CD4-positive, alpha-beta T cell (primary cell): ENCODE measurements around the gene GRIK1. TPM values are rescaled to one million over a fixed set of nuclear protein-coding genes. Genes with fewer than 3 reads are reported as not detected.

Experiments used
- ATAC-seq: fragments of 200-7000 bp; cut with Tn5 transposase; one replicate; pipeline ENCODE4 v1.10.0; 2022; ENCODE audit warnings: mild to moderate bottlenecking; ENCODE audit not compliant: poor library complexity
- CTCF ChIA-PET: fragments of 350-600 bp; sonication (Branson Sonifier 250); formaldehyde crosslinking; loops from one replicate; lab custom pipeline; 2021; ENCODE audit warnings: antibody characterized with exemption, inconsistent platforms; lab: Charles Lee
- POLR2A ChIA-PET: fragments of 350-600 bp; sonication (Branson Sonifier 250); formaldehyde crosslinking; loops from one replicate; lab custom pipeline; 2021; ENCODE audit warnings: antibody characterized with exemption, inconsistent platforms; lab: Charles Lee
- DNase-seq, 14 experiments: peaks; one replicate each; pipeline ENCODE4 v3.0.0-alpha.2; 2013 to 2020; ENCODE audit warnings: mixed read lengths in 2 of 14
- H3K27ac ChIP-seq, 2 donors: one replicate each; pipeline versions ENCODE4 v1.5.1 to v1.7.0; 2013; ENCODE audit warnings: low read length in 2 of 2, low read depth in 1 of 2, mild to moderate bottlenecking in 1 of 2
- H3K27me3 ChIP-seq, 2 experiments: 1 replicate in 1 of 2; 2 replicates in 1 of 2; pipeline versions ENCODE4 v1.6.1 to v1.7.0; 2013; ENCODE audit warnings: low read length in 2 of 2, control low read depth in 1 of 2, mild to moderate bottlenecking in 1 of 2, moderate library complexity in 1 of 2; ENCODE audit not compliant: insufficient read depth in 2 of 2, control insufficient read depth in 1 of 2
- H3K36me3 ChIP-seq: one replicate; pipeline ENCODE4 v1.6.1; 2013; ENCODE audit warnings: low read length, control low read depth; ENCODE audit not compliant: insufficient read depth
- H3K4me1 ChIP-seq: one replicate; pipeline ENCODE4 v1.6.1; 2013; ENCODE audit warnings: low read length, control low read depth; ENCODE audit not compliant: insufficient read depth
- H3K4me3 ChIP-seq: one replicate; pipeline ENCODE4 v1.5.1; 2013; ENCODE audit warnings: mild to moderate bottlenecking, low read length, moderate library complexity
- H3K9me3 ChIP-seq, 2 experiments: 1 replicate in 1 of 2; 2 replicates in 1 of 2; pipeline versions ENCODE4 v1.6.1 to v1.7.0; 2013; ENCODE audit warnings: low read length in 2 of 2, mild to moderate bottlenecking in 2 of 2, control low read depth in 1 of 2, moderate library complexity in 1 of 2; ENCODE audit not compliant: control insufficient read depth in 1 of 2, insufficient read depth in 1 of 2
- H3K27ac Mint-ChIP-seq: one replicate; pipeline ENCODE4 v1.8.0; 2020; ENCODE audit warnings: mixed read lengths
- H3K27me3 Mint-ChIP-seq: one replicate; pipeline ENCODE4 v1.8.0; 2021; ENCODE audit warnings: mixed read lengths
- H3K36me3 Mint-ChIP-seq: one replicate; pipeline ENCODE4 v1.8.0; 2021; ENCODE audit warnings: low read depth, mixed read lengths
- H3K4me1 Mint-ChIP-seq: one replicate; pipeline ENCODE4 v1.8.0; 2021; ENCODE audit warnings: low read depth, mixed read lengths
- H3K4me3 Mint-ChIP-seq: one replicate; pipeline ENCODE4 v1.8.0; 2020; ENCODE audit warnings: mild to moderate bottlenecking, mixed read lengths
- H3K9me3 Mint-ChIP-seq: one replicate; pipeline ENCODE4 v1.8.0; 2020; ENCODE audit warnings: mixed read lengths
- intact Hi-C, 2 experiments: fragments of 100-400 bp; cut with DNase I in 1 of 2; cut with micrococcal nuclease in 1 of 2; formaldehyde crosslinking; loops; one replicate each; pipeline versions ENCODE4 v1.15.1 to v1.9.0; 2023 to 2025; cut with DNase I, micrococcal nuclease
- total RNA-seq, 174 experiments: library from RNA in 2 of 174; stranded (reverse) in 2 of 174; gene quantifications; one replicate each; pipeline ENCODE4 v1.2.3 and lab custom pipeline; 2021 to 2026
- TF ChIP-seq, protein P1 (sequence below): fragments of 200-600 bp; IDR thresholded peaks from one replicate; pipeline ENCODE4 v1.8.0; 2022; ENCODE audit warnings: antibody characterized with exemption, mild to moderate bottlenecking

The GRIK1 gene
- total RNA-seq, 2 experiments from 2014 or later, result not detected

DNA sequence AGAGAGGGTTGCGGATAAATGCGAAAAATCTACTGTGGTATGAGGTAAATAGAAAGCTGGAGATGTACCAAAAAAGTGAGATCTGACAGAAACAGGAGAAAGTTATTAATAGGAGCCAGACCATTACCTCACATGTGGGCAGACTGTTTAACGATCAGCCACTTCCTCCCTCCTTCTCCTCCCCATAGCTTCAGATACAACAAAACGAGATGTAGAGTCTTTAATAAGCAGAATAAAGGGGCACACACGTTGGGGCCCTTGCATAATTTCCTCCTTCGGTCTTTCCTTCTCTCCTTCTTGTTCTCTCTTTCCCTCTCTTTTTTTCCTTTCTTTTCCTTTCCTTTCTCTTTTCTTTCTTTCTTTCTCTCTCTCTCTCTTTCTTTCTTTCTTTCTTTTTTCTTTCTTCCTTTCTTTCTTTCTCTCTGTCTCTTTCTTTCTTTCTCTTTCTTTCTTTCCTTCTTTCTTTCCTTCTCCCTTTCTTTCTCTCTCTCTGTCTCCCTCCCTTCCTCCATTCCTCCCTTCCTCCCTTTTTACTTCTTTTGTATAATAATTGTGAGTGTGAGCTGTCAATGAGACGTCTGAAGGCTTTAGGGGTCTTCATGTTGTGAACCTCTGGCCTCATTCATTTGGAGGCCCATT lies 242.1 kb downstream of the GRIK1 start:
- Mint-ChIP-seq H3K4me3 (no peak overlapping the region), H3K36me3 (no peaks in the 10 kb centered on the region), H3K9me3 (peaks cover 2% of the 10 kb centered on the region), H3K4me1 (no peaks in the 10 kb centered on the region), H3K27me3 (no peaks in the 10 kb centered on the region), H3K27ac (no peak overlapping the region)
- H3K27ac ChIP-seq, result no peak overlapping the region
- intact Hi-C loops, result no loop called here
- ChIA-PET POLR2A (no interaction called here), CTCF (no interaction called here)
- DNase-seq, result no peak
- peaks cover 0 to 7% of the 10 kb centered on the region in 2 experiments for H3K9me3 ChIP-seq
- no peak overlapping the region for H3K4me3 ChIP-seq
- no peaks in the 10 kb centered on the region for H3K27me3 ChIP-seq
- no peaks in the 10 kb centered on the region for H3K36me3 ChIP-seq
- H3K4me1 ChIP-seq, result no peaks in the 10 kb centered on the region
- ATAC-seq, result no peak
- TF ChIP-seq, protein P1, sequence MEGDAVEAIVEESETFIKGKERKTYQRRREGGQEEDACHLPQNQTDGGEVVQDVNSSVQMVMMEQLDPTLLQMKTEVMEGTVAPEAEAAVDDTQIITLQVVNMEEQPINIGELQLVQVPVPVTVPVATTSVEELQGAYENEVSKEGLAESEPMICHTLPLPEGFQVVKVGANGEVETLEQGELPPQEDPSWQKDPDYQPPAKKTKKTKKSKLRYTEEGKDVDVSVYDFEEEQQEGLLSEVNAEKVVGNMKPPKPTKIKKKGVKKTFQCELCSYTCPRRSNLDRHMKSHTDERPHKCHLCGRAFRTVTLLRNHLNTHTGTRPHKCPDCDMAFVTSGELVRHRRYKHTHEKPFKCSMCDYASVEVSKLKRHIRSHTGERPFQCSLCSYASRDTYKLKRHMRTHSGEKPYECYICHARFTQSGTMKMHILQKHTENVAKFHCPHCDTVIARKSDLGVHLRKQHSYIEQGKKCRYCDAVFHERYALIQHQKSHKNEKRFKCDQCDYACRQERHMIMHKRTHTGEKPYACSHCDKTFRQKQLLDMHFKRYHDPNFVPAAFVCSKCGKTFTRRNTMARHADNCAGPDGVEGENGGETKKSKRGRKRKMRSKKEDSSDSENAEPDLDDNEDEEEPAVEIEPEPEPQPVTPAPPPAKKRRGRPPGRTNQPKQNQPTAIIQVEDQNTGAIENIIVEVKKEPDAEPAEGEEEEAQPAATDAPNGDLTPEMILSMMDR, result no peak

DNA sequence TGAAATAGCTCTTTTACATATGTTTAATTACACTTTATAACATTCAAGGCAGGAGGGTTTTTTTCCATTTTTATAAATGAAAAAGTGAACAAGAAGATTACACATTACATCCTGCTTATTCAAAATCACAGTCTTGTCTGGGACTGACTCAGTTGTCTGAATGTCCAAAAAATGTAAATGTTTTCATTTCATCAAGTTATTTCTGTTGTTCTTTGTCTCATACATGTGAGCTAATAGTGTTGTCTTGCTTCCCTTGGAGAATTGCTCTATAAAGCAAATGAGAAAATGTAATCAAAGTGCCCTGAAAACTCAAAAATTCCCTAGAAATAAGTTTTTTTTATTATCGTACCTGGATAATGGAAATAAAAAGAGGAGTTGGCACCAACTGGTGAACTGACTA lies 242.9 kb downstream of the GRIK1 start:
- Histone ChIP-seq H3K27ac (no peak overlapping the region), H3K4me3 (no peak overlapping the region), H3K9me3 (peaks cover 0 to 7% of the 10 kb centered on the region in 2 experiments), H3K36me3 (no peaks in the 10 kb centered on the region), H3K27me3 (no peaks in the 10 kb centered on the region), H3K4me1 (no peaks in the 10 kb centered on the region)
- TF ChIP-seq, protein P1, result no peak
- Mint-ChIP-seq H3K4me1 (no peaks in the 10 kb centered on the region), H3K27ac (no peak overlapping the region), H3K9me3 (peaks cover 2% of the 10 kb centered on the region), H3K27me3 (no peaks in the 10 kb centered on the region), H3K4me3 (no peak overlapping the region), H3K36me3 (no peaks in the 10 kb centered on the region)
- ATAC-seq (no peak), DNase-seq (no peak)
- ChIA-PET POLR2A (no interaction called here), CTCF (no interaction called here)
- intact Hi-C loops, result no loop called here

DNA sequence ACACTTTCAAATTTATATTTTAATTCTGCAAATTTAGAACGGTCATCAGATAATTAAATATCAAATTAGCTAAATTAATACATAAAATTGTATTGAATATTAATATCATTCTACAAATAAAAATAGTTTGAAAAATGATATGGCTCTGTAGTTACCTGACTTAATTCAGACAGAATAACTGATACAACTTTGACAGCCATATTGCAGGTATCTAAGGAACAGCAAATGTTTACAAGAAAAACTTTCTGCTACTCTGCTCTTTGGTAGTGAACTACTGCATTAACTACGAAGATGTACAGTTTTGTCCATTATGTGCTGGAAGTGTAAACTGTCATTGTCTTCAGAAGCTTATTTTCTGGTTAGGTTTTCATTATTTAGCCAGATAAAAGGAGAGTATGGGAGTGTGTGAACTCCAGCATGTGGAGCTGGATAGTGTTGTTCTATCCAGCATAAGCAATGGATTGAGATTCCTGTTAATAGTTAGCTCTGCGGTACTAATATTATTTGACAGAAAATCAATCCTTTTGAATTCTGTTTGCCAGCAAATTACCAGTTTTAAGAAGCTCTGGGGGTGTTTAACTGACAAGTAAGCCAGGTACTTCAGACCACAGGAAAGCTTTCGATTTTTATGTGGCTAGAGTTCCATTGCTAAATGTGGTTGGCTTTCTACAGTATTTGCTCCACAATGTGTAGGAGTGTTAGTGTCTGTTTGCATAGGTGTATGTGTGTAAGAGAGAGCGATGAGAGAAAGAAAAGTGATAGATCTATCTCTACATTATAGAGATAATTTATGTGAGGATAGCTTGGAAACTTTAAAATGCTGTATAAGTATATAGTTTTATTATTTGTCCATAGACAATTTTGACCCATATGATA lies 247.9 kb downstream of the GRIK1 start:
- ATAC-seq, result no peak
- Histone ChIP-seq H3K27me3 (no peaks in the 10 kb centered on the region), H3K27ac (no peak overlapping the region), H3K36me3 (no peaks in the 10 kb centered on the region), H3K4me1 (no peaks in the 10 kb centered on the region), H3K4me3 (no peak overlapping the region), H3K9me3 (no peaks in the 10 kb centered on the region)
- H3K36me3 Mint-ChIP-seq, result no peaks in the 10 kb centered on the region
- no peak overlapping the region for H3K4me3 Mint-ChIP-seq
- H3K27me3 Mint-ChIP-seq, result no peaks in the 10 kb centered on the region
- intact Hi-C loops, result no loop called here
- no peak for DNase-seq
- TF ChIP-seq, protein P1, result no peak
- no peaks in the 10 kb centered on the region for H3K4me1 Mint-ChIP-seq
- CTCF ChIA-PET, result no interaction called here
- H3K27ac Mint-ChIP-seq, result no peak overlapping the region
- POLR2A ChIA-PET, result no interaction called here
- no peaks in the 10 kb centered on the region for H3K9me3 Mint-ChIP-seq
